Right lobe of liver (tissue), 4 donors: ENCODE results near the gene MAGED2.

ENCODE experiments used
- CTCF ChIP-seq, 4 donors: fragments of 200-600 bp in 3 of 4; fragments of 450-650 bp in 1 of 4; IDR thresholded peaks; one replicate each; pipeline versions ENCODE4 v1.5.1 to v1.8.0; 2016 to 2022; ENCODE audit warnings: antibody characterized with exemption in 4 of 4, mild to moderate bottlenecking in 2 of 4
- POLR2A ChIP-seq: fragments of 450-650 bp; IDR thresholded peaks from one replicate; pipeline ENCODE4 v1.6.1; 2017; ENCODE audit warnings: antibody characterized with exemption, mild to moderate bottlenecking
- donor health status: DM: no; HTN: no; CAD: no.
- donor health status: DM: no; HTN: no; CAD: no.
- donor health status: DM: no; HTN: yes; CAD: no.

GRCh38 chrX:54821310-54821709 is 13.8 kb downstream of the MAGED2 start:
- TF ChIP-seq CTCF (IDR thresholded peaks at IDR 0.05): no peak
- TF ChIP-seq POLR2A: no peak
